ENCODE data around the gene FANK1.

DNA sequence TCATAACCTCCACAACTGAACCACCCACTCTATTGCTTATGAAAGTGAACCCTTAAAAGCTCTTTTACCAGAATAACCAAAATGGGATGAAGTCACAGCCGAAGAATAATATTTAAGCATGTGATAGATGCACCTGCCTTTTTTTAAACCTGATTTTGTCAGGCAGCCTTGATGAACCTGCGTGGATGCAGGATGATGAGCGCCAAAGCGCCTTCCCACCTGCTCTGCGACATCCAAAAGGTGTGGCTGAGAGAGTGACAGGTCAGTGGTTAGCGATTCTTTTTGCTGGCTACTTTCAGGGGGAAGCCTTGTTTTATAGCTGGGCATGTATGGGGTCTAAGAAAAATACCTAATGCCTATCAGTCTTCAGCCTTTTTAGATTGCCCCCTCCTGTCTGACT is 157.8 kb downstream of the FANK1 start:
- TF ChIP-seq YY1 (IDR thresholded peaks at IDR 0.05; ENCODE audit: insufficient read depth, insufficient read length) (no peak), ZNF274 (IDR thresholded peaks at IDR 0.05; ENCODE audit: low read depth, low read length) (no peak), SUZ12 (IDR thresholded peaks at IDR 0.05; ENCODE audit: extremely low read depth, insufficient read depth, insufficient read length) (no peak)

All from NT2/D1 (cell line).